OCI-LY1 (cell line): ENCODE data around the gene MAST4.

Experiments used
- H2AFZ ChIP-seq: fragments of 200-600 bp; sonication (generic), shearing (Covaris generic); 2 replicates; pipeline ENCODE4 v1.6.0; 2014; ENCODE audit warnings: antibody characterized with exemption, mild to moderate bottlenecking, low read length
- H3F3A ChIP-seq: fragments of 200-600 bp; sonication (generic), shearing (Covaris generic); 2 replicates; pipeline ENCODE4 v1.6.0; 2014; ENCODE audit warnings: mild to moderate bottlenecking, antibody characterized with exemption, low read length, moderate library complexity; ENCODE audit not compliant: insufficient read depth
- H3K27ac ChIP-seq: fragments of 200-600 bp; sonication (generic); 2 replicates; pipeline ENCODE4 v1.5.1; 2014; ENCODE audit warnings: low read length, mixed run types, mild to moderate bottlenecking, low read depth; ENCODE audit not compliant: poor library complexity, severe bottlenecking
- H3K27me3 ChIP-seq: fragments of 200-600 bp; sonication (generic); 2 replicates; pipeline ENCODE4 v1.6.0; 2014; ENCODE audit warnings: antibody characterized with exemption, mild to moderate bottlenecking, low read length, moderate library complexity; ENCODE audit not compliant: insufficient read depth
- H3K36me3 ChIP-seq: fragments of 200-600 bp; sonication (generic); 2 replicates; pipeline ENCODE4 v1.6.1; 2014; ENCODE audit warnings: mild to moderate bottlenecking, antibody characterized with exemption, low read length, moderate library complexity, mixed read lengths; ENCODE audit not compliant: insufficient read depth
- H3K4me1 ChIP-seq: fragments of 200-600 bp; sonication (generic); 2 replicates; pipeline ENCODE4 v1.5.1; 2014; ENCODE audit warnings: mild to moderate bottlenecking, low read length, moderate library complexity; ENCODE audit not compliant: insufficient read depth, severe bottlenecking
- H3K4me2 ChIP-seq: fragments of 200-600 bp; sonication (generic), shearing (Covaris generic); 2 replicates; pipeline ENCODE4 v1.6.1; 2014; ENCODE audit warnings: low read length
- H3K4me3 ChIP-seq: fragments of 200-600 bp; sonication (generic); 2 replicates; pipeline ENCODE4 v1.5.1; 2014; ENCODE audit warnings: low read length, low read depth, mild to moderate bottlenecking, mixed read lengths; ENCODE audit not compliant: poor library complexity, severe bottlenecking
- H3K79me2 ChIP-seq: fragments of 200-600 bp; shearing (Covaris generic); 2 replicates; pipeline ENCODE4 v1.6.1; 2016; ENCODE audit warnings: mixed run types, low read length, mixed read lengths; ENCODE audit not compliant: insufficient read depth
- H3K9ac ChIP-seq: fragments of 200-600 bp; sonication (generic), shearing (Covaris generic); 2 replicates; pipeline ENCODE4 v1.6.1; 2014; ENCODE audit warnings: mild to moderate bottlenecking, low read length, mixed read lengths
- H3K9me2 ChIP-seq: fragments of 200-600 bp; sonication (generic), shearing (Covaris generic); 2 replicates; pipeline ENCODE4 v1.6.1; 2014; ENCODE audit warnings: low read depth, mild to moderate bottlenecking, low read length, mixed read lengths
- H3K9me3 ChIP-seq: fragments of 200-600 bp; shearing (Covaris generic); 2 replicates; pipeline ENCODE4 v1.6.1; 2014; ENCODE audit warnings: low read length, mixed read lengths
- H4K20me1 ChIP-seq: fragments of 200-600 bp; sonication (generic), shearing (Covaris generic); 2 replicates; pipeline ENCODE4 v1.6.0; 2016; ENCODE audit warnings: mild to moderate bottlenecking, low read length; ENCODE audit not compliant: insufficient read depth
- EZH2 ChIP-seq: fragments of 200-600 bp; sonication (generic), shearing (Covaris generic); IDR thresholded peaks from 2 replicates; pipeline ENCODE4 v1.8.0; 2017; ENCODE audit warnings: borderline replicate concordance, mixed run types, mild to moderate bottlenecking, antibody characterized with exemption, low read length, moderate library complexity, mixed read lengths
- TF ChIP-seq, protein P1 (sequence below): fragments of 200-600 bp; sonication (generic), shearing (Covaris generic); IDR thresholded peaks from 2 replicates; pipeline ENCODE4 v1.5.1; 2017; ENCODE audit warnings: mild to moderate bottlenecking, antibody characterized with exemption, low read length, moderate library complexity, mixed read lengths

The MAST4 gene

DNA sequence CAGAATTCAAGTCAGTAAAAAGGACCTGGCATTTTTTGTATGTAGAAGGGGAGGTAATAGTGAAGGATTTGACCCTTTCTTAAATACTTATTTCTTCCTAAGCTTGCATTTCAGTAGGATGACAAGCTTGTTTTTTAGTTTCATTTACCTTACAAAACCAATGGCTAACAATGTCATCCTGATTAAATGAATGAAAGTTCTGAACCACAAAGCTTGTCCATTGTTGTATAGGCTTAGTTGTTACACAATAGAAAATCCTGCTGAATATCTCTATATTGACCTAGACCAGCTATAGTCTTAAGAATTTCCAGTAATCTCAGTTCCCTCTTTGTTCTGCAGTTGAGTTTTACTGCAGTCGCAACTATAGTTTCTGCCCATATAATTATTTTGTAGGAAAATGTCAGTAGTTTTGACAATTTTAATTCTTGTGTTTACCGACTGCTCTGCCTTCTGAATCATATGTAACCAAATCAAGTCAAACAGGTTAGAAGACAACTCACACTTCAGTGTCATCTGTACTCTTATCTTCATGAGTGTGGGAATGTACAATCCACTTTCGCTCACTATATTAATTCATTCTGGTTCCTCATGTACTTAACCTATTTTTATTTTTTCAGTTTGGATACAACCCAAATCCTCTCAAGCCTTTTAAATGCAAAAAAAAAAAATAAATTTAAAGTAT, 404.7 kb downstream of the MAST4 start:
- Histone ChIP-seq H3K27ac (no peak overlapping the region), H3K79me2 (no peaks in the 10 kb centered on the region), H3K9me2 (no peaks in the 10 kb centered on the region), H3F3A (no peaks in the 10 kb centered on the region), H3K4me2 (no peak overlapping the region), H3K9me3 (no peaks in the 10 kb centered on the region), H4K20me1 (no peaks in the 10 kb centered on the region), H3K4me1 (peaks cover 18% of the 10 kb centered on the region), H3K36me3 (no peaks in the 10 kb centered on the region), H3K4me3 (no peak overlapping the region), H3K27me3 (no peaks in the 10 kb centered on the region), H3K9ac (no peak overlapping the region), H2AFZ (no peak overlapping the region)
- TF ChIP-seq EZH2 = no peak
- TF ChIP-seq, protein P1, sequence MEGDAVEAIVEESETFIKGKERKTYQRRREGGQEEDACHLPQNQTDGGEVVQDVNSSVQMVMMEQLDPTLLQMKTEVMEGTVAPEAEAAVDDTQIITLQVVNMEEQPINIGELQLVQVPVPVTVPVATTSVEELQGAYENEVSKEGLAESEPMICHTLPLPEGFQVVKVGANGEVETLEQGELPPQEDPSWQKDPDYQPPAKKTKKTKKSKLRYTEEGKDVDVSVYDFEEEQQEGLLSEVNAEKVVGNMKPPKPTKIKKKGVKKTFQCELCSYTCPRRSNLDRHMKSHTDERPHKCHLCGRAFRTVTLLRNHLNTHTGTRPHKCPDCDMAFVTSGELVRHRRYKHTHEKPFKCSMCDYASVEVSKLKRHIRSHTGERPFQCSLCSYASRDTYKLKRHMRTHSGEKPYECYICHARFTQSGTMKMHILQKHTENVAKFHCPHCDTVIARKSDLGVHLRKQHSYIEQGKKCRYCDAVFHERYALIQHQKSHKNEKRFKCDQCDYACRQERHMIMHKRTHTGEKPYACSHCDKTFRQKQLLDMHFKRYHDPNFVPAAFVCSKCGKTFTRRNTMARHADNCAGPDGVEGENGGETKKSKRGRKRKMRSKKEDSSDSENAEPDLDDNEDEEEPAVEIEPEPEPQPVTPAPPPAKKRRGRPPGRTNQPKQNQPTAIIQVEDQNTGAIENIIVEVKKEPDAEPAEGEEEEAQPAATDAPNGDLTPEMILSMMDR = no peak

DNA sequence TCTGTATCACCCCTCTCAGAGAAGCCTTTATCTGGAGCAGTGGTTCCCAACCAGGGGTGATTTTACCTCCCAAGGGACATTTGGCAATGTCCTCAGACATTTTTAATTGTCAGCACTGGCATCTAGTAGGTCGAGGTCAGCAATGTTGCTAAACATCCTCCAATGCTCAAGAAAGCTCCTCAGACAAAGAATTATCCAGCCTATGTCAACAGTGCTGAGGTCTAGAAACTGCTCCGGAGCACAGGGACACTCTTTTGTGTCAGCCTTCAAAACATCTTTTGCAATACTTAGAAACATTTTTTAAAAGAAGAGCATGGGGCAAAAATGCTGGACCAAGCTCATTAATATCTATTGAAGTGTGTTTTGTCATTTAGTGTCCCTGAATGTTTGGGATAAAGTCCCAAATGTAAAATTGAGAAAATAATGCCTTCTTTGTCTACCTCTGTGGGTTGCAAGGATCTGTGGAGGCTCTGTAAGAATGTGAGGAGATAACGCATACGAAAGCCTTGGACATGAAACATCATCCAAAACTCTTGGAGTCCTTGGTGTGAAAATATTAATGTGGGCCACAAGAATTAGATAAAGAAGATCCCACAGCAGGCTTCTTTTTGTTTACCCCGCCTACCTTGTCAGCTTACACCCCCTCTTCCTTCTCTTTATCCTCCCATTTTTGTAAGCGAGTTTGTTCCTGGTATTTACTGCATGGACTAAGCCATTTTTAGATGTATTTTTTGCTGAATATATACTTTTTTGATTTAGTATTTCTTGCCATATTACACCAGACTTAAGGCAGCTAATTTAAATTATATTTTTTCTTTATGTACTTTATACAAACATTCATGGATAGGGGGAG, 406.9 kb downstream of the MAST4 start:
- Histone ChIP-seq H3K9ac (no peak overlapping the region), H3K36me3 (no peaks in the 10 kb centered on the region), H3K9me3 (no peaks in the 10 kb centered on the region), H3K4me3 (no peak overlapping the region), H2AFZ (peak overlapping the region; percentile 91; the same call in 1 of the 2 replicates), H3K9me2 (no peaks in the 10 kb centered on the region), H3K4me2 (peak overlapping the region; percentile 74), H3K27ac (no peak overlapping the region), H3K4me1 (peaks cover 18% of the 10 kb centered on the region), H3F3A (no peaks in the 10 kb centered on the region), H4K20me1 (no peaks in the 10 kb centered on the region), H3K27me3 (no peaks in the 10 kb centered on the region), H3K79me2 (no peaks in the 10 kb centered on the region)
- TF ChIP-seq, protein P1 = no peak
- TF ChIP-seq EZH2 = no peak

GRCh38 chr5:67003685-67003934, 407.4 kb downstream of the MAST4 start:
- peak overlapping the region; percentile 68; the same call in 1 of the 2 replicates for H3K9ac ChIP-seq

More at GRCh38 chr5:67003685-67003934, 407.4 kb downstream of the MAST4 start:
- Histone ChIP-seq H3K27ac (no peak overlapping the region), H3K9me2 (no peaks in the 10 kb centered on the region), H3F3A (no peaks in the 10 kb centered on the region), H3K36me3 (no peaks in the 10 kb centered on the region), H2AFZ (peak overlapping the region; percentile 91; the same call in 1 of the 2 replicates), H3K4me2 (peak overlapping the region; percentile 74), H3K9me3 (no peaks in the 10 kb centered on the region), H3K27me3 (no peaks in the 10 kb centered on the region), H3K4me1 (peaks cover 18% of the 10 kb centered on the region), H4K20me1 (no peaks in the 10 kb centered on the region), H3K79me2 (no peaks in the 10 kb centered on the region), H3K4me3 (peak overlapping the region; percentile 66)
- no peak for TF ChIP-seq EZH2
- TF ChIP-seq, protein P1 = no peak
